ENCODE measurements around the gene ZNF664. TPM values are rescaled to one million over a fixed set of nuclear protein-coding genes. Genes with fewer than 3 reads are reported as not detected.

ZNF664 gene
- polyA plus RNA-seq, 1 donor from 2014 or later = 146 TPM

DNA sequence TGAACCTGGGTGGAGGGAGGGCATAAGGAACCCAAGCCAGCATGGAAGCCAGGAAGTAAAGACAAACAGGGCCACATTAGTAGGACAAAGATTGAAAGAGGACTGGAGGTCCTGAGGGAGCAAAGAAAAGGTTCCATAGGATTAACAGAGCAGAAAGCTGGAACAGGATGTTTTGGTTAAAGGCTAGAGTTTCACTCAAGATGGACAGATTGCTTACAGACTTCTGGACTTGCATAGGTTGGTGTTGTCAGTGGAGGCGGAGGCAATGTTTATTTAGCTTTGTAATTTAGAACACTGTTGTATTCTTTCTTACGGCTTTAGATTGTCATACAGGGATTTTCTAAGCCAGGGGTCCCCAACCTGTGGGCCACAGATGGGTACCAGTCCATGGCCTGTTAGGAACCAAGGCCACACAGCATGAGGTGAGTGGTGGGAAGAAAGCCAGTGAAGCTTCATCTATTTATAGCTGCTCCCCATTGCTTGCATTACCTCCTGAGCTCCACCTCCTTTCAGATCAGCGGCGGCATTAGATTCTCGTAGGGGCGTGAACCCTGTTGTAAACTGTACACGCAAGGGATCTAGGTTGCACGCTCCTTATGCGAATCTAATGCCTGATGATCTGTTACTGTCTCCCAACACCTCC lies 31.3 kb downstream of the ZNF664 start:
- Histone ChIP-seq H4K20me1 (ENCODE audit: insufficient read depth) (no peaks in the 10 kb centered on the region), H2AFZ (ENCODE audit: low read depth, low read length) (no peak overlapping the region), H3K4me2 (ENCODE audit: low read length) (no peak overlapping the region), H3K4me3 (ENCODE audit: low read length) (no peak overlapping the region), H3K9me2 (ENCODE audit: insufficient read depth, low read length) (no peaks in the 10 kb centered on the region), H3K9me3 (ENCODE audit: low read length) (no peaks in the 10 kb centered on the region), H3K9ac (ENCODE audit: low read length) (no peak overlapping the region), H3K79me2 (replicated peaks; ENCODE audit: insufficient read depth, low read length) (peaks cover 26% of the 10 kb centered on the region), H3K27me3 (ENCODE audit: insufficient read depth, low read depth, low read length) (no peaks in the 10 kb centered on the region), H3K27ac (ENCODE audit: low read length) (no peak overlapping the region), H3K36me3 (ENCODE audit: insufficient read depth, low read length) (peaks cover 11% of the 10 kb centered on the region), H3F3A (ENCODE audit: insufficient read depth, low read length, poor library complexity, severe bottlenecking) (no peaks in the 10 kb centered on the region)
- TF ChIP-seq POLR2AphosphoS5 (IDR thresholded peaks at IDR 0.05) = no peak
- no peak for TF ChIP-seq REST (IDR thresholded peaks at IDR 0.05; ENCODE audit: borderline replicate concordance)
- TF ChIP-seq MXI1 (conservative IDR thresholded peaks at IDR 0.05; ENCODE audit: poor library complexity, severe bottlenecking) = no peak
- no peak for TF ChIP-seq CTCF (IDR thresholded peaks at IDR 0.05; ENCODE audit: poor library complexity, severe bottlenecking)
- TF ChIP-seq EZH2 (IDR thresholded peaks at IDR 0.05; ENCODE audit: borderline replicate concordance, insufficient read depth, low read length, poor library complexity, severe bottlenecking) = no peak
- no peak for TF ChIP-seq SMC3 (conservative IDR thresholded peaks at IDR 0.05; ENCODE audit: poor library complexity)
- no peak for TF ChIP-seq RAD21 (conservative IDR thresholded peaks at IDR 0.05)
- TF ChIP-seq EP300 (conservative IDR thresholded peaks at IDR 0.05; ENCODE audit: poor library complexity, severe bottlenecking) = no peak
- no peak for TF ChIP-seq TAF1 (IDR thresholded peaks at IDR 0.05; ENCODE audit: low read depth)

DNA sequence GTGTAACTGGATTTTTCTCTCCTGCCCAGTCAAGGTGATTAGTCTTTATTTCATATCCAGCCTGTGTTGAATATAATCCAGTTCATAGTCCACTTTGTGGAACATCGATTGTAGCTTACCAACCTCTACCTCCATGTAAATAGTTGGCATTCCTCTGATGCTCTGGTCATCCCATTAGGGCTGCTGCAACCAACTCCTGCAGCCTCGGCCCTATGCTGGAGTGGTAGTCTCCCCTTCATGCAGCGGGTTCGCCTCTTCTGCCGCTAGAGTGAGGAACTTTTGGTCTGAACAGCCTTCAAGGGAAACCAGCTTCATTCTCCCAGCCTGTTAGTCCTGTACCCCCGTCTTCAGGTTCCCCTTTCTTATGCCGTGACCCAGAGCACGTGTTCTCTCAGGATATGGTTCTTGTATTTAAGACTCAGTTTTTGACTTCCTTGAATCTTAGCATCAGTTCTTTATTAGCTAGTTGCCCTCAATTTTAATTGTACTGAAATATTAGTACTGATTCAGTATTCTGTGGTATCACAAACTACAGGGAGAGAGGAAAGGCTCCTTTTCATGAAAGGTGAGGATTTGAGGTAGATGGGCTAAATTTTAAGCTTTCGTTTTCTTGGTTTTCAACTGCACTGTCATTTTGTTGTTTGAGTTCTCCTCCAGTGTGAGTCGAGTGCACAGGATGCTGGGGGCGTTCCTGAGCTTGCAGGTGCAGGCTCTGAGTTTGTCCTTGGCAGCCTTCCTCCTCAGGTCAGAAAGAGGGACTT lies 33.2 kb downstream of the ZNF664 start:
- H2AFZ ChIP-seq (ENCODE audit: low read depth, low read length) = no peak overlapping the region
- H3K4me2 ChIP-seq (ENCODE audit: low read length) = no peak overlapping the region
- no peak overlapping the region for H3K9ac ChIP-seq (ENCODE audit: low read length)
- no peak overlapping the region for H3K4me3 ChIP-seq (ENCODE audit: low read length)
- H3K27me3 ChIP-seq (ENCODE audit: insufficient read depth, low read depth, low read length) = no peaks in the 10 kb centered on the region
- peaks cover 18% of the 10 kb centered on the region for H3K36me3 ChIP-seq (ENCODE audit: insufficient read depth, low read length)
- no peaks in the 10 kb centered on the region for H3K9me2 ChIP-seq (ENCODE audit: insufficient read depth, low read length)
- TF ChIP-seq REST (IDR thresholded peaks at IDR 0.05; ENCODE audit: borderline replicate concordance) (no peak), TAF1 (IDR thresholded peaks at IDR 0.05; ENCODE audit: low read depth) (no peak), EP300 (conservative IDR thresholded peaks at IDR 0.05; ENCODE audit: poor library complexity, severe bottlenecking) (no peak), POLR2AphosphoS5 (IDR thresholded peaks at IDR 0.05) (no peak), RAD21 (conservative IDR thresholded peaks at IDR 0.05) (no peak), CTCF (IDR thresholded peaks at IDR 0.05; ENCODE audit: poor library complexity, severe bottlenecking) (no peak), MXI1 (conservative IDR thresholded peaks at IDR 0.05; ENCODE audit: poor library complexity, severe bottlenecking) (no peak), EZH2 (IDR thresholded peaks at IDR 0.05; ENCODE audit: borderline replicate concordance, insufficient read depth, low read length, poor library complexity, severe bottlenecking) (no peak), SMC3 (conservative IDR thresholded peaks at IDR 0.05; ENCODE audit: poor library complexity) (no peak)
- H4K20me1 ChIP-seq (ENCODE audit: insufficient read depth) = no peaks in the 10 kb centered on the region
- H3F3A ChIP-seq (ENCODE audit: insufficient read depth, low read length, poor library complexity, severe bottlenecking) = no peaks in the 10 kb centered on the region
- H3K9me3 ChIP-seq (ENCODE audit: low read length) = no peaks in the 10 kb centered on the region
- H3K79me2 ChIP-seq (replicated peaks; ENCODE audit: insufficient read depth, low read length) = peaks cover 12% of the 10 kb centered on the region
- H3K27ac ChIP-seq (ENCODE audit: low read length) = no peak overlapping the region
